Activated CD4-positive, alpha-beta memory T cell treated with anti-CD3 and anti-CD28 coated beads for 36 hours (primary cell): ENCODE results near the gene MSRB1. TPM values are rescaled to one million over a fixed set of nuclear protein-coding genes. Genes with fewer than 3 reads are reported as not detected.

Experiments used
- CTCF ChIA-PET: fragments of 350-600 bp; sonication (Branson Sonifier 250); formaldehyde crosslinking; loops from one replicate; lab custom pipeline; 2021; ENCODE audit warnings: antibody characterized with exemption, inconsistent platforms; lab: Charles Lee
- POLR2A ChIA-PET: fragments of 350-600 bp; sonication (Branson Sonifier 250); formaldehyde crosslinking; loops from one replicate; lab custom pipeline; 2021; ENCODE audit warnings: antibody characterized with exemption; lab: Charles Lee
- DNase-seq: peaks from one replicate; pipeline ENCODE4 v3.0.0-alpha.2; 2020
- H3K27ac Mint-ChIP-seq: one replicate; pipeline ENCODE4 v1.8.0; 2021; ENCODE audit warnings: mixed read lengths
- H3K27me3 Mint-ChIP-seq: one replicate; pipeline ENCODE4 v1.8.0; 2021; ENCODE audit warnings: mixed read lengths
- H3K36me3 Mint-ChIP-seq: one replicate; pipeline ENCODE4 v1.8.0; 2021; ENCODE audit warnings: mixed read lengths
- H3K4me1 Mint-ChIP-seq: one replicate; pipeline ENCODE4 v1.8.0; 2021; ENCODE audit warnings: low read depth, mixed read lengths
- H3K4me3 Mint-ChIP-seq: one replicate; pipeline ENCODE4 v1.8.0; 2021; ENCODE audit warnings: mild to moderate bottlenecking, mixed read lengths
- H3K9me3 Mint-ChIP-seq: one replicate; pipeline ENCODE4 v1.8.0; 2021; ENCODE audit warnings: mixed read lengths
- intact Hi-C: fragments of 100-400 bp; cut with micrococcal nuclease; formaldehyde crosslinking; loops from one replicate; pipeline ENCODE4 v1.15.1; 2023
- total RNA-seq, 2 experiments: library from RNA; stranded (reverse); gene quantifications; one replicate each; pipeline ENCODE4 v1.2.3, GENCODE V29; 2021

The MSRB1 gene
- total RNA-seq, 2 experiments from 2014 or later = 20.7 to 23.6 TPM

DNA sequence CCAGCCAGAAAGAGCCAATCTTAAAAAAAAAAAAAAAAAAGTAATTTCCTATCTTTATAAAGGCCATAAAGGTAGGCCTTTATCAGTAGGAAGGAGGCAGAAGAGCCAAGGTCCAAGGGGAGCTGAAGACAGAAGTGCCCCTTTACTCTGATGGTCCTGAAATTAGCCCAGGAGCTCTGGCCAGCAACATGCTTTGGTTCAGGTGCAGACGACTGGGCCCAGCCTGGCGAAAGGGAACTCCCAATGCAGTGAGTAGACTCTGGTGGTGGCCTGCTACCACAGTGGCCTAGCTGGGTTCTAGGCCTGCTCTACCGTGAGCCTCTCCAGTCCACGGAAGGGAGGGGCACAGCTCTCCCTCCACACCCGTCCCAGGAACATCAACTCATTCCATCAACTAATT, 47.9 kb downstream of the MSRB1 start:
- POLR2A ChIA-PET = no interaction called here
- CTCF ChIA-PET = no interaction called here
- H3K27ac Mint-ChIP-seq = no peak overlapping the region
- no peaks in the 10 kb centered on the region for H3K36me3 Mint-ChIP-seq
- H3K27me3 Mint-ChIP-seq = peaks cover 16% of the 10 kb centered on the region
- DNase-seq = no peak
- H3K4me3 Mint-ChIP-seq = no peak overlapping the region
- intact Hi-C loops = no loop called here
- no peaks in the 10 kb centered on the region for H3K9me3 Mint-ChIP-seq
- H3K4me1 Mint-ChIP-seq = no peaks in the 10 kb centered on the region

DNA sequence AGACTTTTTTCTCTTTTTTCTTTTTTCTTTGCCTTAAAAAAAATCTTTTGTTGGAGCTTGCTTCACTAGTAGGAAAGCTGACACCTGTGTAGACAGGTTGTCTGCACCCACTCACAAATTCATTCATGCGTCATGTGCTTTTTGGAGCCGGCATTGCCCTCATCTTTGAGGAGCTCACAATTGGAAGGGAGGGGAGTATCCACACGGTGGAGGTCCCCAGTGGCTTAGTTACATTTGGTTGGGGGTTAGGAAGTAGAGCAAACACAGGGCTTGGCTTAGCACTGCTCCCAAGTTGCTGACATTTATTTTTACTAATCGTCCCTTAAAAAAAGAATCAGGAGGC, 52.3 kb downstream of the MSRB1 start:
- H3K4me3 Mint-ChIP-seq = no peak overlapping the region
- no peak overlapping the region for H3K27ac Mint-ChIP-seq
- H3K27me3 Mint-ChIP-seq = peaks cover 15% of the 10 kb centered on the region
- CTCF ChIA-PET = no interaction called here
- POLR2A ChIA-PET = no interaction called here
- DNase-seq = no peak
- H3K36me3 Mint-ChIP-seq = no peaks in the 10 kb centered on the region
- no peaks in the 10 kb centered on the region for H3K9me3 Mint-ChIP-seq
- intact Hi-C loops = no loop called here
- H3K4me1 Mint-ChIP-seq = no peaks in the 10 kb centered on the region

DNA sequence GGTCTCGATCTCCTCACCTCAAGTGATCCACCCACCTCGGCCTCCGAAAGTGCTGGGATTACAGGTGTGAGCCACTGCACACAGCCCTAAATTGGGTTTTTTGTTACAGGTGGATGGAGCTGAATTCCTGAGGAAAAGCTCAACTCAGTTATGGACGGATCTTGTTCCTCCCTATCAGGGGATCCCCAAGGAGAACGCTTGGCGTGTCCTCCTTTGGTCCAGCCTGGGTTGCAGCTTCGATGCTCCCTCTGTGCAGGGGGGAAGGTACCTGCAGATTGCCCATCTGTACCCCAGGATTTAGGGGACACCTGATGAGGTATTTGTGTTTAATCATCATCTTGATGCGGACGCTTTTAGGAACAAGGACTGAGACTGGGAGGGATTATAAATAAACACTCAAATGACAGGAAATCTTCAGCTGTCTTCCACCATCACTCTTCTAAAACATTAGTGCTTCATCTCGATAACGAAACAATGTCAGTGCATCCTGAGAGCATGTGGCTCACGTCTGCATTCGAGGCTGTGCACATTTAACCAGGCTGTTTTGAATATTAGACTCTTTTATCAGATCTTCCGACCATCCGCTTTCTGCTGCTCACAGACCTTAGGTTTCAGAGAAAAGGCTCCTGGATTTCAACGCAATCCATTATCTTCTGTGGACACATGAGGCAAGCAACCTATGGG, 52.8 kb downstream of the MSRB1 start:
- H3K36me3 Mint-ChIP-seq = no peaks in the 10 kb centered on the region
- H3K9me3 Mint-ChIP-seq = no peaks in the 10 kb centered on the region
- DNase-seq = no peak
- CTCF ChIA-PET = interaction anchor here (0.5 kb wide), 1 partner anchor 13 kb away, joined by 3 read pairs; no protein-coding TSS in a partner anchor
- no peak overlapping the region for H3K27ac Mint-ChIP-seq
- intact Hi-C loops = no loop called here
- H3K4me1 Mint-ChIP-seq = no peaks in the 10 kb centered on the region
- peaks cover 16% of the 10 kb centered on the region for H3K27me3 Mint-ChIP-seq
- no peak overlapping the region for H3K4me3 Mint-ChIP-seq
- POLR2A ChIA-PET = no interaction called here

Other genes with a start within 250 kb of the MSRB1 start
- gene MAPK8IP3, start 237.0 kb downstream of the MSRB1 start, total RNA-seq = 10 to 100 TPM; 51.7 to 56.8 TPM
- 10 to 100 TPM; 53.0 to 53.1 TPM for gene NME3, start 171.7 kb downstream of the MSRB1 start, total RNA-seq
- 10 to 100 TPM; 11.9 to 15.3 TPM for gene EME2, start 170.4 kb downstream of the MSRB1 start, total RNA-seq
- 100 to 1,000 TPM; 151 to 152 TPM for gene MRPS34, start 170.1 kb downstream of the MSRB1 start, total RNA-seq
- gene SPSB3, start 160.6 kb downstream of the MSRB1 start, total RNA-seq = 10 to 100 TPM; 21.2 to 21.8 TPM
- gene NUBP2, start 160.2 kb downstream of the MSRB1 start, total RNA-seq = 10 to 100 TPM; 45.9 to 48.0 TPM
- gene IGFALS, start 149.5 kb downstream of the MSRB1 start, total RNA-seq = not detected
- 10 to 100 TPM; 45.1 to 46.2 TPM for gene HAGH, start 116.4 kb downstream of the MSRB1 start, total RNA-seq
- 1 to 10 TPM; 8.5 to 8.8 TPM for gene FAHD1, start 116.0 kb downstream of the MSRB1 start, total RNA-seq
- gene MEIOB, start 71.0 kb downstream of the MSRB1 start, total RNA-seq = not detected
- not detected for gene HS3ST6, start 24.8 kb downstream of the MSRB1 start, total RNA-seq
- not detected for gene RPL3L, start 11.5 kb upstream of the MSRB1 start, total RNA-seq
- gene NDUFB10, start 16.3 kb upstream of the MSRB1 start, total RNA-seq = 100 to 1,000 TPM; 122 to 125 TPM
- gene RPS2, start 21.6 kb upstream of the MSRB1 start, total RNA-seq = 1,000 to 10,000 TPM; 5,123 to 5,136 TPM
- gene RNF151, start 23.7 kb upstream of the MSRB1 start, total RNA-seq = not detected
- 10 to 100 TPM; 45.7 to 47.3 TPM for gene TBL3, start 28.9 kb upstream of the MSRB1 start, total RNA-seq
- gene NOXO1, start 38.3 kb upstream of the MSRB1 start, total RNA-seq = not detected
- 10 to 100 TPM; 34.4 to 37.5 TPM for gene GFER, start 41.0 kb upstream of the MSRB1 start, total RNA-seq
- gene SYNGR3, start 46.8 kb upstream of the MSRB1 start, total RNA-seq = 10 to 100 TPM; 11.9 to 12.4 TPM
- 10 to 100 TPM; 67.2 to 67.6 TPM for gene ZNF598, start 66.6 kb upstream of the MSRB1 start, total RNA-seq
- gene NPW, start 76.6 kb upstream of the MSRB1 start, total RNA-seq = 1 to 10 TPM; 1.3 to 2.0 TPM
- 1 to 10 TPM; 1.1 to 1.4 TPM for gene NHERF2, start 83.7 kb upstream of the MSRB1 start, total RNA-seq
- gene NTHL1, start 104.6 kb upstream of the MSRB1 start, total RNA-seq = 10 to 100 TPM; 24.3 to 26.2 TPM
- gene TSC2, start 104.8 kb upstream of the MSRB1 start, total RNA-seq = 10 to 100 TPM; 56.6 to 63.9 TPM
- gene PKD1, start 192.7 kb upstream of the MSRB1 start, total RNA-seq = 10 to 100 TPM; 56.7 to 59.4 TPM
- under 1 TPM in 1 of 2 experiments, not detected in 1; 0.33 TPM for gene RAB26, start 205.4 kb upstream of the MSRB1 start, total RNA-seq
- gene TRAF7, start 212.6 kb upstream of the MSRB1 start, total RNA-seq = 10 to 100 TPM; 77.1 to 80.3 TPM